Tibial nerve (tissue), 4 donors: ENCODE results near the gene GULP1. TPM values are rescaled to one million over a fixed set of nuclear protein-coding genes. Genes with fewer than 3 reads are reported as not detected.

Experiments
- DNase-seq, 2 donors: peaks; one replicate each; pipeline ENCODE4 v3.0.0-alpha.2; 2019; ENCODE audit warnings: low spot score in 2 of 2
- H3K27ac ChIP-seq, 4 donors: fragments of 200-600 bp; sonication (generic) in 3 of 4; one replicate each; pipeline ENCODE4 v1.5.1; 2017 to 2019; ENCODE audit warnings: mild to moderate bottlenecking in 1 of 4
- H3K27me3 ChIP-seq, 2 donors: fragments of 200-600 bp; sonication (generic) in 1 of 2; one replicate each; pipeline versions ENCODE4 v1.5.1 to v1.6.0; 2017 to 2019
- H3K36me3 ChIP-seq, 3 donors: fragments of 200-600 bp; sonication (generic); one replicate each; pipeline ENCODE4 v1.5.1; 2018 to 2019
- H3K4me1 ChIP-seq, 4 donors: fragments of 200-600 bp; sonication (generic) in 3 of 4; one replicate each; pipeline ENCODE4 v1.5.1; 2017 to 2019
- H3K4me3 ChIP-seq, 4 donors: fragments of 200-600 bp; sonication (generic) in 3 of 4; one replicate each; pipeline ENCODE4 v1.5.1; 2017 to 2019; ENCODE audit warnings: mild to moderate bottlenecking in 1 of 4, moderate library complexity in 1 of 4
- H3K9me3 ChIP-seq, 4 donors: fragments of 200-600 bp; sonication (generic) in 3 of 4; one replicate each; pipeline ENCODE4 v1.5.1; 2017 to 2019
- CTCF ChIP-seq, 5 experiments: fragments of 200-600 bp in 3 of 5; fragments of 450-650 bp in 2 of 5; sonication (generic) in 3 of 5; IDR thresholded peaks; one replicate each; pipeline ENCODE4 v1.5.1; 2016 to 2019; ENCODE audit warnings: antibody characterized with exemption in 5 of 5, mild to moderate bottlenecking in 3 of 5, moderate library complexity in 2 of 5
- EP300 ChIP-seq, 2 donors: sonication (generic); formaldehyde crosslinking; IDR thresholded peaks; one replicate each; pipeline ENCODE4 v1.6.1; 2017; ENCODE audit warnings: antibody characterized with exemption in 2 of 2, mild to moderate bottlenecking in 1 of 2
- POLR2A ChIP-seq, 2 donors: fragments of 450-650 bp; IDR thresholded peaks; one replicate each; pipeline ENCODE4 v1.6.1; 2017; ENCODE audit warnings: antibody characterized with exemption in 2 of 2, mild to moderate bottlenecking in 2 of 2, moderate library complexity in 2 of 2
- WGBS, 2 donors: methylation state at CpG; one replicate each; pipeline ENCODE4 v1.1.5; 2018; 5-methylcytosine and 5-hydroxymethylcytosine counted together
- total RNA-seq, 4 donors: library from RNA; depleted of rRNA; stranded (reverse); fragments of >200 nt; gene quantifications; one replicate each; pipeline ENCODE4 v1.1.0, GENCODE V29; 2016

The GULP1 gene
- total RNA-seq, 4 donors from 2014 or later = 63.4 to 89.2 (median 78.1) TPM

GRCh38 chr2:188388831-188389230 is 97.2 kb downstream of the GULP1 start:
- no peak overlapping the region for H3K4me3 ChIP-seq
- H3K9me3 ChIP-seq = peaks cover 0 to 26% (median 1%) of the 10 kb centered on the region in 4 donors
- 48 to 49% methylated on average over 3 of the region's 3 CpGs for WGBS, 2 donors
- no peaks in the 10 kb centered on the region for H3K4me1 ChIP-seq
- no peak for DNase-seq
- H3K36me3 ChIP-seq = peaks cover 0 to 28% (median 0%) of the 10 kb centered on the region in 3 donors
- TF ChIP-seq EP300 (IDR thresholded peaks at IDR 0.05) = no peak
- TF ChIP-seq POLR2A (IDR thresholded peaks at IDR 0.05) = no peak
- H3K27me3 ChIP-seq = no peaks in the 10 kb centered on the region
- no peak overlapping the region for H3K27ac ChIP-seq

DNA sequence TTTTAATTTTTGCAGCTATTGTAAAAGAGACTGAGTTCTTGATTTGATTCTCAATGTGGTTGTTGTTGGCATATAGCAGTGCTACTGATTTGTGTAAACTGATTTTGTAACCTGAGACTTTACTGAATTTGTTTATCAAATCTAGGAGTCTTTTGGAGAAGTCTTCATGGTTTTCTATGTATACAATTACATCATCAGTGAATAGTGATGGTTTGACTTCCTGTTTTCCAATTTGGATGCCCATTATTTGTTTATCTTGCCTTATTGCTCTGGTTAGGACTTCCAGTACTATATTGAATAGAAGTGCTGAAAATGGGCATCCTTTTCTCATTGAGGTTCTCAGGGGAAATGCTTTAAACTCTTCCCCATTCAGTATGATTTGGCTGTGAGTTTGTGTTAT is 99.7 kb downstream of the GULP1 start:
- Histone ChIP-seq H3K4me1 (no peaks in the 10 kb centered on the region), H3K4me3 (no peak overlapping the region), H3K36me3 (peaks cover 0 to 8% (median 0%) of the 10 kb centered on the region in 3 donors), H3K27ac (no peak overlapping the region), H3K9me3 (peaks cover 0 to 25% (median 4%) of the 10 kb centered on the region in 4 donors), H3K27me3 (no peaks in the 10 kb centered on the region)
- no peak for TF ChIP-seq EP300 (IDR thresholded peaks at IDR 0.05)
- TF ChIP-seq POLR2A (IDR thresholded peaks at IDR 0.05) = no peak
- TF ChIP-seq CTCF (IDR thresholded peaks at IDR 0.05) = no peak
- DNase-seq = no peak

GRCh38 chr2:188394931-188395472 is 103.3 kb downstream of the GULP1 start:
- H3K27me3 ChIP-seq = no peaks in the 10 kb centered on the region

DNA sequence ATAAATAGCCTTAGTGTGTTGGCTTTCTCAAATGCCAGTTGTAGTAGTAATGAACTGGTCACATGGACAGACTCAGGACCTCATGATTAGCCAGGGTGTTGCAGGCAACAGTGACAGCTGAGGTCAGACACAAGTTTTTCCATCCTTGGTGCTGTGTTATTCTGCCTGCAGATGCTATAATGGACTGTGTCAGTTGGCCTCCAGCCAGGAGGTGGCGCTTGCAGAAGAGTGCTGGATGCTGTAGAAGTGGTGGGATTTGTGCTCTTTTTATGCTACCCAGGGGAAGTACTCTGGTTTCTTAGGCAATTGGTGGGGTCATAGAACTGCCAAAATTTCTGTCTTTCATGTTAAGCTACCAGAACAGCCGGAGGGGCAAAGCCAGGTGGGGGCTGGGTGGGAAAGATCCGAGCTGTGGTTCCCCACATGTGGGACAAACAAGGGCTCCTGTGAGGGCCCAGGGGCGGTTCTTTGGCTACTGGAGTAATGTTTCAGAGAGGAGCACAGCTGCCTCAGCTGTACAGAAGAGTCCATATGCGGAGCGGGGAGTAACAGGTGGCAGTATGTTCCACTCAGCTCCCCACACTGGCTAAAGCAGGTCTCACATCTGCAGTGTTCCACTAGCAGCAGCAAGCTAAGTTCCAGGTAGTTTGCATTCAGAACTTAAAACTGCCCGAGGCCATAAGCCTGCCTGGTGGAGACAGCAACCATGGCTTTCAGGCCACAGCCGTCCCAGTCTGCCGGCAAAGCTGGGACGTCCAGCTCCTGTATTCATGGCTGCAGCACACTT is 104.4 kb downstream of the GULP1 start:
- TF ChIP-seq EP300 (IDR thresholded peaks at IDR 0.05) (no peak), CTCF (IDR thresholded peaks at IDR 0.05) (no peak), POLR2A (IDR thresholded peaks at IDR 0.05) (no peak)
- Histone ChIP-seq H3K27ac (no peak overlapping the region), H3K27me3 (no peaks in the 10 kb centered on the region), H3K36me3 (peaks cover 0 to 5% (median 0%) of the 10 kb centered on the region in 3 donors), H3K9me3 (peaks cover 0 to 21% (median 4%) of the 10 kb centered on the region in 4 donors), H3K4me1 (no peaks in the 10 kb centered on the region), H3K4me3 (no peak overlapping the region)
- 89 to 93% methylated on average over 10 of the region's 10 CpGs for WGBS, 2 donors
- DNase-seq = no peak

More at GRCh38 chr2:188394931-188395472, 103.3 kb downstream of the GULP1 start:
- no peak overlapping the region for H3K4me3 ChIP-seq
- H3K9me3 ChIP-seq = peaks cover 0 to 25% (median 4%) of the 10 kb centered on the region in 4 donors
- peaks cover 0 to 5% (median 0%) of the 10 kb centered on the region in 3 donors for H3K36me3 ChIP-seq
- no peaks in the 10 kb centered on the region for H3K4me1 ChIP-seq
- no peak for DNase-seq
- WGBS, 2 donors = 92 to 93% methylated on average over 4 of the region's 4 CpGs
- TF ChIP-seq POLR2A (IDR thresholded peaks at IDR 0.05) = no peak
- TF ChIP-seq CTCF (IDR thresholded peaks at IDR 0.05) = no peak
- TF ChIP-seq EP300 (IDR thresholded peaks at IDR 0.05) = no peak
- H3K27ac ChIP-seq = no peak overlapping the region

DNA sequence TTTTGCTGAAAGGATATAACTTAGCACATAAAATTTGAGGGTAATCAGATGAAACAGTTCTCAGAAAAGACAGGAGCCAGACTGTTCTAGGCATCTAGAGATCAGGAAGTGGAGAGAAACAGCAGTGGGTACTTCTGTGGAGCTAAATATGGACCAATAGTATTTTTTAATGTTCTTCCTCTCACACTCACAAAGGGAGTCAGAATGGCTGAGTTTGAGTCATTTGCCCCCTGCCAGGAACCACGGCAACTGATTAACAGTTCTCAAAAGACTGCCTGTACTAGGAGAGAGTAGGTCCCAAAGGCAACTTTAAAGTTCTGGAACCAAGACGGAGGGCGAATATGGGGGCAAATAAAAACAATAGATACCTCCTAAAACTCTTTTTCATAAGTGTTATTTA is 107.5 kb downstream of the GULP1 start:
- H3K9me3 ChIP-seq = peaks cover 0 to 3% (median under 1%) of the 10 kb centered on the region in 4 donors

More for the DNA sequence above, 107.5 kb downstream of the GULP1 start:
- no peak for DNase-seq
- H3K4me3 ChIP-seq = no peak overlapping the region
- TF ChIP-seq POLR2A (IDR thresholded peaks at IDR 0.05) (no peak), EP300 (IDR thresholded peaks at IDR 0.05) (no peak), CTCF (IDR thresholded peaks at IDR 0.05) (no peak)
- no peaks in the 10 kb centered on the region for H3K27me3 ChIP-seq
- no peak overlapping the region for H3K27ac ChIP-seq
- 71 to 74% methylated on average over 3 of the region's 3 CpGs for WGBS, 2 donors
- peaks cover 0 to under 1% (median 0%) of the 10 kb centered on the region in 3 donors for H3K36me3 ChIP-seq
- H3K4me1 ChIP-seq = no peaks in the 10 kb centered on the region
